GM19238 (cell line): ENCODE results near the gene CHSY3.

ENCODE experiments used
- DNase-seq: peaks from one replicate; pipeline ENCODE4 v3.0.0; 2011; ENCODE audit warnings: low spot score; ENCODE audit not compliant: insufficient read length

CHSY3 gene

DNA sequence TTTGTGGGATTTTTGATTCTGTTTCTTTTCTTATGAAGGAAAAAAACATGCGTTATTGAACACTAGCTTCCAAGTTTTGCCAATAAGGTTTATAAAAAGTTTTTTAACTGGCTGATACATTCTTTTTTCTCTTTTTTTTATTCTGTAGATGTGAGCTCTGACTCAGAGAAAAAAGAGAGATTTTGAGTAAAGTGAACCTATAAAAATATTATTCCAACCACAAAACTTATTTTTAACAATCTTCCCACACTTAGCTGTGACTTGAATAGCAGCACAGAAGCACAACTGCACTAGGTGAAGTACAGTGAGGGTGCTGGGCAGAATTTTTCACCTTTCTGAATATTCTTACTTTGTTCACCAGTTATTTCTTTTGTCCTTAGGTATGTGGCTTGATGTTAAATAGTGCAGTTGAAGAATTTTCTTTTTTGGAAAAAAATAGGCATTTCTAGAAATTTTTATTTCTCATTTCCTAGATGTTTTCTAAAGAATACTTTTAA is 41.6 kb downstream of the CHSY3 start:
- no peak for DNase-seq

- no peak for DNase-seq
Observed at GRCh38 chr5:129951039-129951438, 46.8 kb downstream of the CHSY3 start.

DNA sequence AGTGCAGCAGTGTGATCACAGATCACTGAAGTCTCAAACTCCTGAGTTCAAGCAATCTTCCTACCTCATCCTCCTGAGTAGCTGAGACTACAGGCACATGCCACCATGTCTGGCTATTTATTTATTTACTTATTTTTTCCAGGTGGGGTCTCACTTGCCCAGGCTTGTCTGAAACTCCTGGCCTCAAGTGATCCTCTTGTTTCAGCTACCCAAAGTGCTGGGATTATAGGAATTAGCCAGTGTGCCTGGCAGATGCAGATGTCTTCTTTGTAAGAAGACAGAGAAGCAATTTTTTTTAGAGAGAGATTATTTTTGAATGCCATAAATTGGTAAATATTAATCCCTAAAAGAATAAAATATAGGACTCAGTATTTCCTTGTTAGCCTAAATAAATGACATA is 54.3 kb downstream of the CHSY3 start:
- no peak for DNase-seq

DNA sequence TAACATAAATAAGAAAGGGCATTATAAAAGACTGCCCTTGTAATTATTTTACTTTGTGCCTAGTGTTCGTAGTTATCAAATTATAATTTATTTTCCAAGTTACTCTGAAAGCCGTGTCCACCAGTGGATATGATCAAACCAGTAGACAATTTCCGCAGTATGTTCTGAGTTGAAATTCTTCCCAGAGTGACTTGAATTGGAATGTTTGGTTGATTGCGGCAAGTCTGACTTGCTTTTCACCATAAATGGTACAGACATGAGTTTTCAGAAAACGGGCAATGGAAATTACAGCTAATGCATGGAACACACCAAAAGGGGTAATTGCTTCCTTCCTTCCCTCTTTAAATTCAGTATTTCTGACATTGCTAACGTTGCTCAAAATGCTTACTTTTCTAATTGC is 56.6 kb downstream of the CHSY3 start:
- DNase-seq = no peak

- no peak for DNase-seq
Observed at GRCh38 chr5:129962506-129962905, 58.2 kb downstream of the CHSY3 start.

DNA sequence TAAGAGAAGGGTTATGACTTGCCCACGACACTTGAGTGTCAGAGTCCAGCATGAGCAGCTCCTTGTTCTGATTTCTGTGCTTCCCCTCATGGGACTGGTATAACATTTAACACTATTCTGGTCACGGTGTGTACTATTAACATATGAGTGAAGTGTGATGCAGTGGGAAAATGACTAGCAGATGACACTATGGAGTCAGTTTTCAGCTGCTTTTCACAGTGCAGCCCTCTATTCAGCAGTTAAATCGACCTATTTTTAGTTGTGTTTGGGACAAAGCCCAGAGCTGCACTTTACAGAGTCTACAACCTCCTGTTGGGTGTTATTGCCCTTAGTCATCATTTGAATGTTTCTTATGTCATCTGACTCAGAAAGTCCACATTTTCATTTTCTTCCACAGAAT is 59.1 kb downstream of the CHSY3 start:
- DNase-seq = no peak

- no peak for DNase-seq
Observed at GRCh38 chr5:129966071-129966470, 61.8 kb downstream of the CHSY3 start.

- DNase-seq = no peak
Observed at GRCh38 chr5:129971714-129972113, 67.4 kb downstream of the CHSY3 start.

GRCh38 chr5:129972465-129973141 is 68.3 kb downstream of the CHSY3 start:
- DNase-seq = no peak

DNA sequence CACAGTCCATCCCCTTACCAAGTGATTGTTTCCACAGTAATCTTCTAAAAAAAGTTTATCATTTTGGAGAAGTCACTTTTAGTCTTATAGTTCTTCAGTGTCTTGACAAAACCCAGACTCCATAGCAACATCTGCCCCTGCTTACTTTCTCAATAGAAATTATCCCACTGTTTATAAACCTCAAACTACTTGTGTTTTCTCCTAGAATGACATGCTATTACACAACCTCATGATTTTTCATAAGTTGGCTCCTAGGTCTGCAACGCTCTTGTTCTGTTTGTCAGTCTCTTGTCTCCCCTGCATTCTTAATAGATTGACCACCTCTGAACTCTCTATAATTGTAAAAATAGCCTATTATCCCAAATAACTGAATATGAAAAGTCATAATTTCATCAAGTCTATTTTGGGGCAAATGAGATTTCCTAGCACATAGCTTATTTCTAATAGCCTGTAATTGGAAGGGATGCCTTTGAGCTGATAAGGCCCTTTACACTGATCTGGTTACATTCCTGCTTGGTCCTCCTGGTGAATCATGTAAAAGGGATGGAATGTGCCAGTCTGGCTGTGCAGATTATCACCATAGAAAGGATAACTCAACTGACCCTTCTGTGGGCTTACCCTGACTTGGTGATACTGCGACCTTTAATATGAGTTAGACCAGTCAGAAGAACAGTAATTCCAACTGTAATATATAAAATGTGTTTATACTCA is 69.6 kb downstream of the CHSY3 start:
- no peak for DNase-seq

GRCh38 chr5:129977810-129978209 is 73.5 kb downstream of the CHSY3 start:
- DNase-seq = no peak

DNA sequence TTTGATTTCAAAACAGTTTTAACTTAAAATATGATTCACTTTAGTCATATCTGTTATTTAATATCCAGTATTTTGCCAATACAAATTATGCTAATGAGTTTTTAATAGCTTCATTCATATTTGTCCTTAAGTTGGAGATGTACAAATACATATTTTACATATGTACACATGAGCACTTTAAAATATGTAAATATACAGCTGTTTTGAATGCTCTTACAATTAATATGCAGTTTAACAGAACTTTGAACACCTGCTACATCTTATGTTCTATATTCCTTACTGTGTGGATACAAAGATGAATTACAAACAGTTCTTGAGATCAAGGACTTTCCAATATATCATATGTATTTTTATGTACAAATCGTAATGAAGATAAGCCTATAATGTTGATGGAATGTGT is 74.0 kb downstream of the CHSY3 start:
- no peak for DNase-seq

DNA sequence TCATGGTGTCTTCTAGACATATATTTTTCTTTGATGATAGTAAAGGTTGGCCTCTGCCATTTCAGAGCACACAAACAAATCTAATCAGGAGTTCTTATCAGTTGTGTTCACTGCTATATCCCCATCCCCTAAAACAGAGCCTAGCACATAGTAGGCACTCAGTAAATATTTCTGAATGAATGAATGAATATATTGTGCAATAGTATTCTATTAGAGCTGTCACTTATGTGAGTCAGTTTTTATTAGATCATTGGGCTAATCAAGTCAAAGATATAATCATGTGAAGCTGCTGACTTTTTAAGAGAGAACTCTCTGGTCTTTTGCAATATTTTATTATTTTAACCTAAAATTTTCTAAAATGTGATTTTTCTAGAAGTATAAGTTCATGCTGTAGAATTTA is 84.2 kb downstream of the CHSY3 start:
- DNase-seq = no peak

DNA sequence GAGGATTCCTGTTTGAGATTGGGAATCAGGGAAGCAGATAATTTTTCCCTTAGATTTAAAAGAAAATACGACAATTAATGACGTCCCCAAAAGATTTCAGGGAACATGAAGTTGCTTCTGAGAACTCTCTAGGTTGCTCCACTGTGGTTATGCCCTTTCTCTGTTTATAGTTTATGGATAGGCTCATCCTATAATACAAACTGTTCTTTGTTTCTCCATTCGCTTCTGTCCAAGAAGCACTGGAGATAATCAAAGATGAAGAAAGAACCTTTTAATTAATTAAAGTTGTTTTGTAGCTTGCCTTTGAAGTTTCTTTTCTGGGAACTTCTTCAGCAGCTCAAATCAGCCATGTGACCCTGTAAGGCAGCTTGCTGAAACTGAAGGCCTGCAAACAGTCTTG is 87.5 kb downstream of the CHSY3 start:
- no peak for DNase-seq

DNA sequence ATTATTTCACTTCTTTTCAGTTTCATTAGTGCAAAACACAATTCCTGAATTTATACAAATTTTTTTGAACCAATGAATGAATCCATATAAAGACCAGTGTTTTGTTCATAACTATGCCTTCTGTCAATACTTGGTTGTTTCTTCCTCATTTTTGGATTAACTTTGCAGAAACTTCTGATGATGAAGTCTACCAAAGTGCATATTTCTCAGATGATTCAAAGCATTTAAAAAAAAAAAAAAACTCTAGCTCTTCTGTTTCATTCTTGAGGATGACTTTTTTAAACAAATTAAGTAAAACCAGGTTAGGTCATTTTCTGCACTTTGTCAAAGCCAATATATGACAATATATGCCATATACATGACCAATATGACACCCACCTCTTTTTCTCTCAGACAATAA is 92.6 kb downstream of the CHSY3 start:
- DNase-seq = no peak

GRCh38 chr5:130000460-130000859 is 96.2 kb downstream of the CHSY3 start:
- DNase-seq = no peak

- DNase-seq = no peak
Observed at GRCh38 chr5:130002183-130002582, 97.9 kb downstream of the CHSY3 start.

- DNase-seq = no peak
Observed at GRCh38 chr5:130002876-130003275, 98.6 kb downstream of the CHSY3 start.

DNA sequence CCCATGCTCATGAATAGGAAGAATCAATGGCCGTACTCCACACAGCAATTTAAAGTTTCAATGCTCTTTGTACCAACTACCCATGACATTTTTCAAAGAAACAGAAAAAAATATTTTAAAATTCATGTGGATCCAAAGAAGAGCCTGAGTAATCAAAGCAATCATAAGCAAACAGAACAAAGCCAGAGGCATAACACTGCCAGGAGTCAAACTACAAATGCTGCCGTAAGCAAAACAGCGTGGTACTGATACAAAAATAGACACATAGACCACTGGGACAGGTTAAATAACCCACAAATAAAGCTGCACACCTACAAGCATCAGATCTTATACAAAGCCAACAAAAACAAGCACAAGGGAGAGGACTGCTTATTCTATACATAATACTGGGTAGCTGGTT is 107.7 kb downstream of the CHSY3 start:
- no peak for DNase-seq

GRCh38 chr5:130017173-130017572 is 112.9 kb downstream of the CHSY3 start:
- DNase-seq = no peak

- DNase-seq = no peak
Observed at GRCh38 chr5:130018641-130019040, 114.4 kb downstream of the CHSY3 start.

GRCh38 chr5:130021000-130021399 is 116.7 kb downstream of the CHSY3 start:
- no peak for DNase-seq

- DNase-seq = no peak
Observed at GRCh38 chr5:130021876-130022275, 117.6 kb downstream of the CHSY3 start.
